SU-DHL-6 (cell line): Measurements from ENCODE around the gene ARHGAP1.
"Not testable (repeated sequence)": the region's sequence is repeated elsewhere in the genome, so short reads cannot be mapped to it uniquely, and the experiment has no call there.

ENCODE experiments used
- H2AFZ ChIP-seq: fragments of 200-600 bp; sonication (generic); 2 replicates; pipeline ENCODE4 v1.6.1; 2014; ENCODE audit warnings: low read depth, mild to moderate bottlenecking, moderate library complexity, mixed read lengths, antibody characterized with exemption, low read length; ENCODE audit not compliant: severe bottlenecking
- H3F3A ChIP-seq: fragments of 200-600 bp; shearing (Covaris generic); 2 replicates; pipeline ENCODE4 v1.6.0; 2016; ENCODE audit warnings: antibody characterized with exemption, mild to moderate bottlenecking; ENCODE audit not compliant: insufficient read depth
- H3K27ac ChIP-seq: fragments of 200-600 bp; sonication (generic); 2 replicates; pipeline ENCODE4 v1.5.1; 2016; ENCODE audit warnings: low read depth, mild to moderate bottlenecking, low read length, moderate library complexity, mixed read lengths
- H3K27me3 ChIP-seq: fragments of 200-600 bp; sonication (generic), shearing (Covaris generic); 2 replicates; pipeline ENCODE4 v1.6.0; 2014; ENCODE audit warnings: mild to moderate bottlenecking, low read length
- H3K36me3 ChIP-seq: fragments of 200-600 bp; sonication (generic); 2 replicates; pipeline ENCODE4 v1.6.1; 2014; ENCODE audit warnings: mild to moderate bottlenecking, low read length, mixed read lengths
- H3K4me2 ChIP-seq: fragments of 300-600, 200-600 bp; shearing (Covaris generic), sonication (generic); 2 replicates; pipeline ENCODE4 v1.6.0; 2014; ENCODE audit warnings: low read length, low read depth, mild to moderate bottlenecking; ENCODE audit not compliant: poor library complexity, severe bottlenecking
- H3K4me3 ChIP-seq: fragments of 200-600 bp; sonication (generic); 2 replicates; pipeline ENCODE4 v1.5.1; 2014; ENCODE audit warnings: antibody characterized with exemption, low read length, mild to moderate bottlenecking, mixed read lengths; ENCODE audit not compliant: insufficient read depth, poor library complexity, severe bottlenecking
- H3K79me2 ChIP-seq: fragments of 200-600 bp; sonication (generic); 2 replicates; pipeline ENCODE4 v1.6.1; 2014; ENCODE audit warnings: mild to moderate bottlenecking, low read length, moderate library complexity; ENCODE audit not compliant: insufficient read depth
- H3K9ac ChIP-seq: fragments of 200-600 bp; sonication (generic); 2 replicates; pipeline ENCODE4 v1.7.0; 2014; ENCODE audit warnings: mild to moderate bottlenecking, low read length
- H3K9me2 ChIP-seq: fragments of 200-600 bp; sonication (generic); replicated peaks from 2 replicates; pipeline ENCODE4 v1.6.1; 2014; ENCODE audit warnings: low read length; ENCODE audit not compliant: insufficient read depth
- H3K9me3 ChIP-seq: fragments of 200-600 bp; sonication (generic); 2 replicates; pipeline ENCODE4 v1.6.1; 2014; ENCODE audit warnings: low read length, mixed read lengths; ENCODE audit not compliant: insufficient read depth
- H4K20me1 ChIP-seq: fragments of 200-600 bp; sonication (generic); 2 replicates; pipeline ENCODE4 v1.6.1; 2014; ENCODE audit warnings: low read depth, mild to moderate bottlenecking, antibody characterized with exemption, low read length, moderate library complexity, mixed read lengths
- EZH2phosphoT487 ChIP-seq: fragments of 200-600 bp; sonication (generic), shearing (Covaris generic); conservative IDR thresholded peaks from 2 replicates; pipeline ENCODE4 v1.6.1; 2018; ENCODE audit warnings: mild to moderate bottlenecking, antibody characterized with exemption, low read length, moderate library complexity, mixed read lengths
- TF ChIP-seq, protein P1 (sequence below): fragments of 200-600 bp; sonication (generic); IDR thresholded peaks from one replicate; pipeline ENCODE4 v1.5.1; 2017; ENCODE audit warnings: antibody characterized with exemption, mild to moderate bottlenecking, low read length, moderate library complexity; ENCODE audit not compliant: insufficient read depth, poor library complexity, severe bottlenecking

The ARHGAP1 gene

GRCh38 chr11:46712874-46713576 lies 12.6 kb upstream of the ARHGAP1 start:
- no peaks in the 10 kb centered on the region for H4K20me1 ChIP-seq
- H3K4me3 ChIP-seq = no peak overlapping the region
- no peaks in the 10 kb centered on the region for H3K36me3 ChIP-seq
- H3K27ac ChIP-seq = no peak overlapping the region
- H3F3A ChIP-seq = no peaks in the 10 kb centered on the region
- TF ChIP-seq EZH2phosphoT487 = no peak
- TF ChIP-seq, protein P1, sequence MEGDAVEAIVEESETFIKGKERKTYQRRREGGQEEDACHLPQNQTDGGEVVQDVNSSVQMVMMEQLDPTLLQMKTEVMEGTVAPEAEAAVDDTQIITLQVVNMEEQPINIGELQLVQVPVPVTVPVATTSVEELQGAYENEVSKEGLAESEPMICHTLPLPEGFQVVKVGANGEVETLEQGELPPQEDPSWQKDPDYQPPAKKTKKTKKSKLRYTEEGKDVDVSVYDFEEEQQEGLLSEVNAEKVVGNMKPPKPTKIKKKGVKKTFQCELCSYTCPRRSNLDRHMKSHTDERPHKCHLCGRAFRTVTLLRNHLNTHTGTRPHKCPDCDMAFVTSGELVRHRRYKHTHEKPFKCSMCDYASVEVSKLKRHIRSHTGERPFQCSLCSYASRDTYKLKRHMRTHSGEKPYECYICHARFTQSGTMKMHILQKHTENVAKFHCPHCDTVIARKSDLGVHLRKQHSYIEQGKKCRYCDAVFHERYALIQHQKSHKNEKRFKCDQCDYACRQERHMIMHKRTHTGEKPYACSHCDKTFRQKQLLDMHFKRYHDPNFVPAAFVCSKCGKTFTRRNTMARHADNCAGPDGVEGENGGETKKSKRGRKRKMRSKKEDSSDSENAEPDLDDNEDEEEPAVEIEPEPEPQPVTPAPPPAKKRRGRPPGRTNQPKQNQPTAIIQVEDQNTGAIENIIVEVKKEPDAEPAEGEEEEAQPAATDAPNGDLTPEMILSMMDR = no peak
- H3K9me2 ChIP-seq = no peaks in the 10 kb centered on the region
- no peak overlapping the region for H3K9ac ChIP-seq
- H3K79me2 ChIP-seq = no peaks in the 10 kb centered on the region
- H2AFZ ChIP-seq = no peak overlapping the region
- no peak overlapping the region for H3K4me2 ChIP-seq
- no peaks in the 10 kb centered on the region for H3K9me3 ChIP-seq
- H3K27me3 ChIP-seq = no peaks in the 10 kb centered on the region

DNA sequence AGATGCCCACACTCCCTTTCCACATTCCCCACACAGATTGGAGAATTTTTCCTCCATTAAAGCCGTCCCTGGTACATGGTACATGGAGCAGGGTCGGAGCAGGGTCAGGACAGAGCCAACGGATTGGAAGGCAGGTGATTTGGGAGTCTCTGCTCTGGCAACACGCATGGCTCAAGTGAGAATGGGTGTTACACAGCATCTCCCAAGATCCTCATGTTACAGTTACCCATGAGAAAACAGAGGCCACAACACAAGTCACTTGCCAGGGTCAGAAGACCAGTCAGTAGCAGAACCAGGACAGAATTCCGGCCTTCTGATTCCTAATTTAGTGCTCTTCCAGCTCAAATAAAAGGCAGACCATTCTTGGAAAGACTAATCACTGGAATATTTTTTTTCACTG lies 10.9 kb upstream of the ARHGAP1 start:
- no peaks in the 10 kb centered on the region for H4K20me1 ChIP-seq
- H3K27me3 ChIP-seq = no peaks in the 10 kb centered on the region
- no peak overlapping the region for H3K9ac ChIP-seq
- no peak overlapping the region for H3K4me3 ChIP-seq
- no peaks in the 10 kb centered on the region for H3K36me3 ChIP-seq
- no peak overlapping the region for H3K27ac ChIP-seq
- no peaks in the 10 kb centered on the region for H3F3A ChIP-seq
- H3K9me3 ChIP-seq = no peaks in the 10 kb centered on the region
- no peaks in the 10 kb centered on the region for H3K9me2 ChIP-seq
- H3K79me2 ChIP-seq = no peaks in the 10 kb centered on the region
- H2AFZ ChIP-seq = no peak overlapping the region
- TF ChIP-seq, protein P1 = no peak
- no peak for TF ChIP-seq EZH2phosphoT487
- no peak overlapping the region for H3K4me2 ChIP-seq

DNA sequence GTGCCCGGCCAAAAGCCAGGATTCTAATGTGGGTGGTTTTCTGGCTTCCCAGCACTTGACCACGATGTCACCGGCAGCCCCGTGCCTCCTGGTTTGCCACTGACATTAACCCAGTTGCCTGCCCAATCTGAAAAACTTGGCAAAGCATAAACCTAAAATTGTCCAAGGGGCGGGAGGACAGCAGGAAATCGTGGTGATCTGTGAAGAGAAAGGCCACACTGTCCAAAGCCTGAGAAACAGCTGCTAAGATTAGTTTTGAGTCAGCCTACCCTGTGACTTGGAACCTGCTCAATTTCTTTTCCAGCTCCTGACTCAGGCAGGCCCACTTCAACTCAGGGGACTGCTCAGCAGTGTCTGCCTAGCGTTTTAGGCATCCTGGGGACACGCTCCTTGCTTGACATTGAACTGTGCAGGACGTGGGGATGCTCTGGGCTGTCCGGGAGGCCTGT lies 10.4 kb upstream of the ARHGAP1 start:
- no peaks in the 10 kb centered on the region for H4K20me1 ChIP-seq
- no peak overlapping the region for H3K9ac ChIP-seq
- H3K36me3 ChIP-seq = no peaks in the 10 kb centered on the region
- H3K9me2 ChIP-seq = no peaks in the 10 kb centered on the region
- H2AFZ ChIP-seq = no peak overlapping the region
- no peak for TF ChIP-seq EZH2phosphoT487
- no peaks in the 10 kb centered on the region for H3K9me3 ChIP-seq
- no peak overlapping the region for H3K4me3 ChIP-seq
- H3K79me2 ChIP-seq = no peaks in the 10 kb centered on the region
- no peaks in the 10 kb centered on the region for H3K27me3 ChIP-seq
- no peak overlapping the region for H3K4me2 ChIP-seq
- no peak overlapping the region for H3K27ac ChIP-seq
- H3F3A ChIP-seq = no peaks in the 10 kb centered on the region

GRCh38 chr11:46709351-46709750 lies 8.9 kb upstream of the ARHGAP1 start:
- H3K27me3 ChIP-seq, H3K27ac ChIP-seq, H3K9me3 ChIP-seq, H3K4me2 ChIP-seq, H3K36me3 ChIP-seq, H3K9ac ChIP-seq, H3K9me2 ChIP-seq, H2AFZ ChIP-seq, H3K79me2 ChIP-seq, H3F3A ChIP-seq, H4K20me1 ChIP-seq, H3K4me3 ChIP-seq: not testable (repeated sequence)
